ENCODE data around the gene PKN2.

- peak in 2 of 4 donors; percentile 68 to 86 for TF ChIP-seq POLR2A (IDR thresholded peaks at IDR 0.05)
- peak in 3 of 7 experiments; percentile 11 to 39 (median 37) for TF ChIP-seq CTCF (IDR thresholded peaks at IDR 0.05)
Observed at GRCh38 chr1:88683541-88684481, at the start of gene PKN2.
